Measurements from ENCODE around the gene WDR38. TPM values are rescaled to one million over a fixed set of nuclear protein-coding genes. Genes with fewer than 3 reads are reported as not detected.

WDR38 gene
- total RNA-seq, 1 experiment from 2014 or later = not detected

Other genes with a start within 250 kb of the WDR38 start
- 0.91 and 2.0 TPM in 2 replicates for gene NR6A1, start 82.1 kb upstream of the WDR38 start, total RNA-seq (2022)
- 0.21 and 0.25 TPM in 2 replicates for gene OLFML2A, start 76.3 kb upstream of the WDR38 start, total RNA-seq (2022)
- gene RPL35, start 8.5 kb downstream of the WDR38 start, total RNA-seq (2022) = 1,966 and 2,009 TPM in 2 replicates
- gene ARPC5L, start 8.7 kb downstream of the WDR38 start, total RNA-seq (2022) = 72.5 and 84.2 TPM in 2 replicates
- 22.8 and 29.9 TPM in 2 replicates for gene GOLGA1, start 87.6 kb downstream of the WDR38 start, total RNA-seq (2022)

All from MCF 10A (cell line).